Nephron progenitor cell (in vitro differentiated cells): ENCODE measurements around the gene MBNL3.
A peak's percentile ranks its signal among the peaks of the same experiment; 100 is the strongest.

Source experiments
- DNase-seq: peaks from one replicate; pipeline ENCODE4 v3.0.0; 2021
- H3K27ac Mint-ChIP-seq: 2 replicates; pipeline ENCODE4 v1.8.0; 2021; ENCODE audit warnings: mild to moderate bottlenecking, moderate library complexity, mixed read lengths
- H3K27me3 Mint-ChIP-seq: 2 replicates; pipeline ENCODE4 v1.8.0; 2021; ENCODE audit warnings: mild to moderate bottlenecking, low read depth, mixed read lengths; ENCODE audit not compliant: poor library complexity
- H3K36me3 Mint-ChIP-seq: 2 replicates; pipeline ENCODE4 v1.8.0; 2021; ENCODE audit warnings: low read depth, mixed read lengths
- H3K4me1 Mint-ChIP-seq: 2 replicates; pipeline ENCODE4 v1.8.0; 2021; ENCODE audit warnings: mixed read lengths
- H3K4me3 Mint-ChIP-seq: 2 replicates; pipeline ENCODE4 v1.8.0; 2021; ENCODE audit warnings: mild to moderate bottlenecking, moderate library complexity, mixed read lengths
- H3K9me3 Mint-ChIP-seq: 2 replicates; pipeline ENCODE4 v1.8.0; 2021; ENCODE audit warnings: mild to moderate bottlenecking, moderate library complexity, mixed read lengths
- CTCF ChIP-seq: fragments of 200-600 bp; sonication (generic); IDR thresholded peaks from 2 replicates; pipeline ENCODE4 v1.5.0; 2021; ENCODE audit warnings: antibody characterized with exemption

The MBNL3 gene

DNA sequence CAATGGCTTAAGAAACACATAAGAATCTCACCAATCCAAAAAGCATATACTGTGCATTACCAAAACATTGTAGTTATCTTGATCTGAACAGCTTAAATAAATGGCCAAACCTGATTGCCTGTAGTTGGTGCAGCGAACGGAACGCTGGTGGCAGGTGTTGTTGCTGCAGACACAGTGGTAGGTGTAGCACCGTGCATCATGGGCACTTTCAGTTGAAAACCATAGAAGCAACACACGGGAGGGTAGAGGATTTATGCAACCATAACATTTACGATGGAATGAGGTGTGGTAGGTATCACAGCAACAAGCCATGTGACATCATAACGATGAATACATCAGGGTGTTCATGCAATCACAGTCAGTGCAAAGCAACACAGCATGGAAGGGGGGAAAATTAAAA, 106.8 kb downstream of the MBNL3 start:
- DNase-seq: no peak
- H3K36me3 Mint-ChIP-seq: no peaks in the 10 kb centered on the region
- H3K27ac Mint-ChIP-seq: no peak overlapping the region

GRCh38 chrX:132378281-132378680, 110.6 kb downstream of the MBNL3 start:
- Mint-ChIP-seq H3K4me1 (no peaks in the 10 kb centered on the region), H3K27me3 (no peaks in the 10 kb centered on the region), H3K27ac (no peak overlapping the region), H3K4me3 (no peak overlapping the region), H3K9me3 (no peaks in the 10 kb centered on the region), H3K36me3 (no peaks in the 10 kb centered on the region)
- DNase-seq: no peak
- TF ChIP-seq CTCF: no peak

More for the DNA sequence above, 106.8 kb downstream of the MBNL3 start:
- Mint-ChIP-seq H3K27me3 (no peaks in the 10 kb centered on the region), H3K4me3 (no peak overlapping the region), H3K4me1 (no peaks in the 10 kb centered on the region), H3K9me3 (no peaks in the 10 kb centered on the region)
- TF ChIP-seq CTCF: no peak

- Mint-ChIP-seq H3K27me3 (no peaks in the 10 kb centered on the region), H3K4me3 (no peak overlapping the region), H3K9me3 (no peaks in the 10 kb centered on the region), H3K36me3 (no peaks in the 10 kb centered on the region), H3K4me1 (no peaks in the 10 kb centered on the region), H3K27ac (no peak overlapping the region)
- peak; percentile 28 for TF ChIP-seq CTCF
- DNase-seq: no peak
These were observed 112.9 kb downstream of the MBNL3 start for GRCh38 chrX:132375941-132376340.

DNA sequence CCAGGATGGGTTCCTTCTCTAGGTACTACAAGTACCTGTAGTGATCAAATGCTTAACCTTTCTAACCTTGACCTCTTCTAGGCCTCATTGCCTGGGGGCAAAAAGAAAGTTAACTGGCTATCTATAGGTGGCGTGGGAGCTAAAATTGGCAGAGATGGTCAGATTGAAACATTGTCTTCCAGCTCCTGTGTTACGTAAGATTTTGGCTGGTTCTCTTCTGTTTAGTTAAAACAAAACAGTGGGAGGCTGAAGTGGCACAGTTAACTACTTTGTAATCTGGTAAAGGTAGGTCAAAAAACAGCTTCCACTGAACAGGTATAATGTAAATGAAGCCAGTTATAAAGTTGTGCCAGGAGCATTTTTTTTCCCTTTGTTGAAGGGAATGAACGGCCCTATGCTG, 115.2 kb downstream of the MBNL3 start:
- TF ChIP-seq CTCF: no peak
- no peaks in the 10 kb centered on the region for H3K36me3 Mint-ChIP-seq
- no peak overlapping the region for H3K27ac Mint-ChIP-seq
- H3K4me3 Mint-ChIP-seq: no peak overlapping the region
- no peaks in the 10 kb centered on the region for H3K27me3 Mint-ChIP-seq
- DNase-seq: no peak
- H3K9me3 Mint-ChIP-seq: no peaks in the 10 kb centered on the region
- H3K4me1 Mint-ChIP-seq: no peaks in the 10 kb centered on the region

DNA sequence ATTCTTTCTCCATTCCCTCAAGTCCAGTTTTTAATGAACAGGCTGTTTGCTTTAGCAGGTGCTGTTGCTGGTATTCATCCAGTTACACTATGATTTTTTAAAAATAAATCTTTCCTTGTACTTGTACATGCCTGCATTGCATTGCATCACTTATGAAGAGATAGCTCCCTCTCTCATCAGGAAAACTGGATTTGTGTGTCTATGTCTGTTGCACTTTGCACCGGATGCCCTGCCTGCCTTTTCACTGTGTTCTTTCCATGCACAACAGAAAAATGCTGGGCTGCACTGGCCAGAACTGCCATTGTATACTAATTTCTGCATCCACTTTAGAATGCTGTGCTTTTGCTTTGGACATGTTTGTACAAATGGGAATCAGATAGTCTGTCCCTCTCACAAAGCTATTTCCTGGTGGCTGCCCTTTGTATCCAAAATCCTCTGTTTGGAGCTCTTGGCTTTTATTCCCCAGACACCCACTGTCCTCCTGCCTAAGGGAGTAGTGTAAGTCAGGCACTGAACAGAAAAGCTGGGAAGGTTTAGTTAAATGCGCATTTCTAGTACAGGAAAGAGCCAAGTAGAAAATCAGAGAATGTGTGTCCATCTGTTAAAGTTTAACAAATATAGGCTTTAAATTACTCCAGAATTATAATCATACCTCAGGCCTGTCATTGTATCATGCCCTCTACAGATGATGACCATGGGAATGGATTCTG, 119.1 kb downstream of the MBNL3 start:
- peak overlapping the region; percentile 37 for H3K27ac Mint-ChIP-seq
- H3K36me3 Mint-ChIP-seq: peaks cover 5% of the 10 kb centered on the region
- no peak for TF ChIP-seq CTCF
- DNase-seq: no peak
- peaks cover 4% of the 10 kb centered on the region for H3K9me3 Mint-ChIP-seq
- no peak overlapping the region for H3K4me3 Mint-ChIP-seq
- H3K4me1 Mint-ChIP-seq: no peaks in the 10 kb centered on the region
- H3K27me3 Mint-ChIP-seq: no peaks in the 10 kb centered on the region

- Mint-ChIP-seq H3K27ac (no peak overlapping the region), H3K9me3 (peaks cover 4% of the 10 kb centered on the region), H3K4me1 (no peaks in the 10 kb centered on the region), H3K4me3 (no peak overlapping the region), H3K27me3 (no peaks in the 10 kb centered on the region), H3K36me3 (peaks cover 5% of the 10 kb centered on the region)
- no peak for TF ChIP-seq CTCF
- DNase-seq: no peak
These were observed 120.9 kb downstream of the MBNL3 start for GRCh38 chrX:132367984-132368383.
